ENCODE data around the gene ZMAT5. TPM values are rescaled to one million over a fixed set of nuclear protein-coding genes. Genes with fewer than 3 reads are reported as not detected.

Gene ZMAT5
- total and polyA plus RNA-seq, 3 experiments from 2014 or later, result 24.7 to 46.9 (median 25.2) TPM

DNA sequence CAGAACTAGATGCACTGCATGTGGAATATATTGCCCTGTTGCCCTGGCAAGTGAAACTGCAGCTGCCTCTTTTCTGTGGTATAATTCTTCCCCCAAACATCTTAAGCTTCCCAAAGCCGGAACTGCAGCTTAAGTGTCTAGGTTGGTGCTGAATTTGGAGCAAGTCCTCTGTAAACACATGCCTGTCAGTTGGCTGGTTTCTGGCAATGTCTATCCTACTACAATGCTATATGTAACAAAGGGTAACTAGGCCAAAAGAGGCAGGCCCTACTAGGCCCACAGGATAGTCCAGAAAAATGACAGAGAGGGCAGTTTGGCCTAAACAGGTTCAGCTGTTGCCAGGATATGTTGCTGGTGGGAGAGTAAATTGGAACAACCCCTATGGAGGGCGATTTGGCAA lies 43.4 kb upstream of the ZMAT5 start:
- peak overlapping the region in 2 of 8 donors; percentile 6 to 88 for H3K27ac Mint-ChIP-seq
- Histone ChIP-seq H3K27me3 (ENCODE audit: insufficient read depth, low read length, poor library complexity, severe bottlenecking) (no peaks in the 10 kb centered on the region), H3K36me3 (ENCODE audit: insufficient read depth, low read length) (peaks cover 58% of the 10 kb centered on the region), H3K4me3 (ENCODE audit: low read length) (no peak overlapping the region), H3K4me1 (ENCODE audit: insufficient read depth, low read length) (no peaks in the 10 kb centered on the region), H3K9me3 (ENCODE audit: low read length) (no peaks in the 10 kb centered on the region), H3K27ac (ENCODE audit: low read depth, low read length) (no peak overlapping the region)
- H3K36me3 Mint-ChIP-seq, result peaks cover 6 to 88% (median 28%) of the 10 kb centered on the region in 3 donors
- ChIA-PET POLR2A (no interaction called here), CTCF (no interaction called here)
- no peak overlapping the region for H3K4me3 Mint-ChIP-seq
- H3K27me3 Mint-ChIP-seq, result no peaks in the 10 kb centered on the region
- no peaks in the 10 kb centered on the region for H3K4me1 Mint-ChIP-seq
- no peak for DNase-seq
- H3K9me3 Mint-ChIP-seq, result no peaks in the 10 kb centered on the region

DNA sequence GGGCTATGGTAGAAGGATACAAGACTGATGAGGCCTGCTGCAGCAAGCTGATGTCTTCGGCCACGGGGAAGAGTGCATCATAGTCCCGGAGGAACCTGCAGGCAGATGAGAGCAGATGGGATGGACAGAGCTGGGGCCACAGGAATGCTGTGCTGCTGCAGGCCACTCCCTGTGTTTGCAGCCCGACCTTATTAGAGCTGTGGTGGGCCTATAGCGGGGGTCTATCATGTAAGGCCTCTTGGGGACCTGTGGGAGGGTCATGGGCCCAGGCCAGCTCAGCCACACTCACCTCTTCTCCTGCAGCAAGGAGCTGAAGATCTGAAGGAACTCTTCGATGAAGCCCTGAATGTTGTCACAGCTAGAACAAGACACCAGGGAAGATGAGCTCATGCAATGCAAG lies 39.4 kb upstream of the ZMAT5 start:
- Histone ChIP-seq H3K36me3 (ENCODE audit: insufficient read depth, low read length) (peaks cover 51% of the 10 kb centered on the region), H3K9me3 (ENCODE audit: low read length) (no peaks in the 10 kb centered on the region), H3K27ac (ENCODE audit: low read depth, low read length) (no peak overlapping the region), H3K4me1 (ENCODE audit: insufficient read depth, low read length) (no peaks in the 10 kb centered on the region), H3K27me3 (ENCODE audit: insufficient read depth, low read length, poor library complexity, severe bottlenecking) (no peaks in the 10 kb centered on the region), H3K4me3 (ENCODE audit: low read length) (no peak overlapping the region)
- no peaks in the 10 kb centered on the region for H3K27me3 Mint-ChIP-seq
- no peaks in the 10 kb centered on the region for H3K4me1 Mint-ChIP-seq
- H3K9me3 Mint-ChIP-seq, result no peaks in the 10 kb centered on the region
- peaks cover 10 to 78% (median 26%) of the 10 kb centered on the region in 3 donors for H3K36me3 Mint-ChIP-seq
- POLR2A ChIA-PET, result no interaction called here
- DNase-seq, result no peak
- peak overlapping the region in 1 of 8 donors; percentile 11 for H3K27ac Mint-ChIP-seq
- no peak overlapping the region for H3K4me3 Mint-ChIP-seq
- CTCF ChIA-PET, result no interaction called here

DNA sequence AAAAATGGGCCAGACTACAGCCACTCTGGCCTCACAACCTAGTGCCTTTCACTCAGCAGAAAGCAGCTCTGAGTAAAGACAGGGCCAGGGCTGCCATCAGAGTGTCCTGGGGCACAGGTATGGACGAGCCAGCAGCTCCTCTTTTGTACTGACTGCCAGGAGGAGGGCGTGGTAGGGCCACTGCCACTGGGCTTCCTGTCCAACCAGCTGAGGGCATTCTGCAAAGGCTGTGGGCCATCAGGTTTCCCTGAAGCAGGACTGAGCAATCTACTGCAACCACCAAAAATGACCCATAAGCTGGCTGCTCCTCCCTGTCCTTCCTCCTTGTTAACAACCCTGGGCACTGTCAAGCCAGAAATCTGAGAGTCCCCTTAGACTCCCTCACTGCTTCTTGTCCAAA lies 38.2 kb upstream of the ZMAT5 start:
- peaks cover 10 to 81% (median 26%) of the 10 kb centered on the region in 3 donors for H3K36me3 Mint-ChIP-seq
- H3K4me1 ChIP-seq (ENCODE audit: insufficient read depth, low read length), result no peaks in the 10 kb centered on the region
- no peaks in the 10 kb centered on the region for H3K9me3 ChIP-seq (ENCODE audit: low read length)
- no peaks in the 10 kb centered on the region for H3K27me3 Mint-ChIP-seq
- no peaks in the 10 kb centered on the region for H3K27me3 ChIP-seq (ENCODE audit: insufficient read depth, low read length, poor library complexity, severe bottlenecking)
- H3K4me3 Mint-ChIP-seq, result no peak overlapping the region
- ChIA-PET POLR2A (no interaction called here), CTCF (no interaction called here)
- H3K36me3 ChIP-seq (ENCODE audit: insufficient read depth, low read length), result peaks cover 61% of the 10 kb centered on the region
- no peak for DNase-seq
- no peaks in the 10 kb centered on the region for H3K4me1 Mint-ChIP-seq
- no peak overlapping the region for H3K4me3 ChIP-seq (ENCODE audit: low read length)
- no peak overlapping the region for H3K27ac ChIP-seq (ENCODE audit: low read depth, low read length)
- H3K27ac Mint-ChIP-seq, result no peak overlapping the region
- no peaks in the 10 kb centered on the region for H3K9me3 Mint-ChIP-seq

DNA sequence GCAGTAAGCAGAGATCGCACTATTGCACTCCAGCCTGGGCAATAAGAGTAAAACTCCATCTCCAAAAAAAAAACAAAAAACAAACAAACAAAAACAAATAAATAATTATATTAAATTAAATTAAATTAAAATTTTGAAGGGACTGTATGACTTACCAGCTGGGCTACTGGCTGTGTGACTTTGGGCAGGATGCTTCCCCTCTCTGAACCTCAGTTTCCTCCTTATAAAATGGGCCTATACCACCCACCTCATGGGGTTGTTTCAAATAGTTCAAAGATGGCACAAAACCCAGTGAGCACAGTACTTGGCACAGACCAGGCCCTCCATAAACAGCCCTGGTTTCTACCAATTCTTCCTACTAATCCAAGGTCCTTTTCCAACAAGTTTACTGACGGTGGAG lies 36.4 kb upstream of the ZMAT5 start:
- H3K4me1 Mint-ChIP-seq, result peaks cover 0 to 1% (median 0%) of the 10 kb centered on the region in 3 donors
- CTCF ChIA-PET, result no interaction called here
- no peak overlapping the region for H3K4me3 Mint-ChIP-seq

DNA sequence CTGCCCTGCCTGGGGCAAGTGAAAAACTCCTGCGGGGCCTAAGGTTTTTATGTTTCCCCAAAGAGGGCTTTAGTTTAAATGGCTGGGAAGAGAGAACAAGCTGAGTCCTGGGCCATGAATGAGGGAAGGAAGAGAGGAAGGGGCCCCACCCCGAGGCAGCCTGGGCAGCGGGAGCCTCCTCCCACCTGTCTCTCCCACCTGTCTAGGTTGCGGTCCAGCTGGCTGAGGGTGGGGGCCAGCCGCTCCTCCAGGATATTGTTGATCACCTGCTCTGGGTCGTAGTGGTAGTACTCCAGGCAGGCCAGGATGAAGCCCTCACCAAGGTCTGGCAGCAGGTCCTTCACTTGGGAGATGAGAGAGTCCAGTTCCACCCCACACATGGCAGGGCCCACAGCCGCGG lies 35.0 kb upstream of the ZMAT5 start:
- H3K36me3 ChIP-seq (ENCODE audit: insufficient read depth, low read length), result peaks cover 83% of the 10 kb centered on the region
- Mint-ChIP-seq H3K4me1 (peaks cover 0 to 4% (median 0%) of the 10 kb centered on the region in 3 donors), H3K36me3 (peaks cover 17 to 87% (median 27%) of the 10 kb centered on the region in 3 donors), H3K27me3 (no peaks in the 10 kb centered on the region), H3K9me3 (no peaks in the 10 kb centered on the region), H3K27ac (no peak overlapping the region), H3K4me3 (no peak overlapping the region)
- H3K27ac ChIP-seq (ENCODE audit: low read depth, low read length), result no peak overlapping the region
- ChIA-PET CTCF (no interaction called here), POLR2A (no interaction called here)
- H3K4me3 ChIP-seq (ENCODE audit: low read length), result no peak overlapping the region
- H3K4me1 ChIP-seq (ENCODE audit: insufficient read depth, low read length), result no peaks in the 10 kb centered on the region
- H3K9me3 ChIP-seq (ENCODE audit: low read length), result no peaks in the 10 kb centered on the region
- no peak for DNase-seq
- H3K27me3 ChIP-seq (ENCODE audit: insufficient read depth, low read length, poor library complexity, severe bottlenecking), result no peaks in the 10 kb centered on the region

More for the DNA sequence above, 36.4 kb upstream of the ZMAT5 start:
- no peaks in the 10 kb centered on the region for H3K4me1 ChIP-seq (ENCODE audit: insufficient read depth, low read length)
- no peaks in the 10 kb centered on the region for H3K27me3 ChIP-seq (ENCODE audit: insufficient read depth, low read length, poor library complexity, severe bottlenecking)
- Mint-ChIP-seq H3K27me3 (no peaks in the 10 kb centered on the region), H3K27ac (no peak overlapping the region), H3K36me3 (peaks cover 12 to 89% (median 27%) of the 10 kb centered on the region in 3 donors), H3K9me3 (no peaks in the 10 kb centered on the region)
- no peak overlapping the region for H3K4me3 ChIP-seq (ENCODE audit: low read length)
- no peak for DNase-seq
- peaks cover 79% of the 10 kb centered on the region for H3K36me3 ChIP-seq (ENCODE audit: insufficient read depth, low read length)
- no peak overlapping the region for H3K27ac ChIP-seq (ENCODE audit: low read depth, low read length)
- POLR2A ChIA-PET, result no interaction called here
- H3K9me3 ChIP-seq (ENCODE audit: low read length), result no peaks in the 10 kb centered on the region

DNA sequence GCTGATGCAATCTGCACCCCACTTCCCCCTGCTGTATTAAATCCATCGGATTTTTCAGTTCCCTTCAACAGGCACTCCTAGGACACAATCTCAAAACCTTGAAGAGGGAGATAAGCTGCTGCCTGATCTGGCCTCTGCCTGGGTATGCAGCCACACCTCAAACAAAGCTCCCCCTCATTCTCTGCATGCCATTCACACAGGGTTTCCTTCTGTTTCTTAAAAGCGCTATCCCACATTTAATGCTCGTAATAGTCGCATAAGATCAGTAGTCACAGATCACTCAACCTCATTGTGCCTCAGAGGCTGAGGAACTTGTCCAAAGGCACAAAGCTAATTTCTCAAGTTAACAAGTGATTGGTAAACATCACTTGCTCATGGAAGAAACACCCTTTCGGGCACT lies 34.3 kb upstream of the ZMAT5 start:
- H3K36me3 ChIP-seq (ENCODE audit: insufficient read depth, low read length), result peaks cover 81% of the 10 kb centered on the region
- no peak overlapping the region for H3K4me3 ChIP-seq (ENCODE audit: low read length)
- H3K27me3 Mint-ChIP-seq, result no peaks in the 10 kb centered on the region
- H3K9me3 ChIP-seq (ENCODE audit: low read length), result no peaks in the 10 kb centered on the region
- H3K27ac Mint-ChIP-seq, result peak overlapping the region in 1 of 8 donors; percentile 50
- H3K27me3 ChIP-seq (ENCODE audit: insufficient read depth, low read length, poor library complexity, severe bottlenecking), result no peaks in the 10 kb centered on the region
- peaks cover 0 to 4% (median 0%) of the 10 kb centered on the region in 3 donors for H3K4me1 Mint-ChIP-seq
- ChIA-PET CTCF (no interaction called here), POLR2A (no interaction called here)
- no peak overlapping the region for H3K27ac ChIP-seq (ENCODE audit: low read depth, low read length)
- H3K36me3 Mint-ChIP-seq, result peaks cover 17 to 87% (median 26%) of the 10 kb centered on the region in 3 donors
- no peak overlapping the region for H3K4me3 Mint-ChIP-seq
- no peaks in the 10 kb centered on the region for H3K4me1 ChIP-seq (ENCODE audit: insufficient read depth, low read length)
- no peaks in the 10 kb centered on the region for H3K9me3 Mint-ChIP-seq
- DNase-seq, result no peak

DNA sequence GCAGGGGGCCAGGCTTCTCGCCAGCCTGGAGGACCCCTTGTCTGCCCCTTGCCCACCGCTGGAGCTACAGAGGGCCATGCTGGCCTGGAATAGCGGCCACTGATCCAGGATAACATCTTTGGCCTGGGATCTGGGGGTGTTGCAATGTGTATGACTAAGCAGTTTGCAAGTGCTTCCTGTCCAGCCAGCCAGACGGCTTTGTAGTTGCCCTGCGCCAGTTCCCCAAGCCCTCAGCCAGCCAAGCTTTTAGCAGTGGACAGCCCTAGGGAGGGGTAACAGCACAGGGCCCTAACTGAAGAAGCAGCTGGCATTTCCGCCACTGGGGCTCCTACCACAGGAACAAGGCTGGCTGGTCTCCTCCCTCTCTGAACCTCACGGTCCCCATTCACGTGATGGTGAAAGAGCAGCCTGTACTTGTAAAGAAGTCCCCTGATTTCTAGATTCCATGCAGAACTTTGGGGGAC lies 32.4 kb upstream of the ZMAT5 start:
- no peaks in the 10 kb centered on the region for H3K27me3 Mint-ChIP-seq
- Histone ChIP-seq H3K9me3 (ENCODE audit: low read length) (no peaks in the 10 kb centered on the region), H3K27me3 (ENCODE audit: insufficient read depth, low read length, poor library complexity, severe bottlenecking) (no peaks in the 10 kb centered on the region), H3K27ac (ENCODE audit: low read depth, low read length) (no peak overlapping the region), H3K36me3 (ENCODE audit: insufficient read depth, low read length) (peaks cover 68% of the 10 kb centered on the region), H3K4me1 (ENCODE audit: insufficient read depth, low read length) (no peaks in the 10 kb centered on the region), H3K4me3 (ENCODE audit: low read length) (no peak overlapping the region)
- H3K36me3 Mint-ChIP-seq, result peaks cover 11 to 84% (median 18%) of the 10 kb centered on the region in 3 donors
- H3K4me3 Mint-ChIP-seq, result no peak overlapping the region
- CTCF ChIA-PET, result no interaction called here
- H3K9me3 Mint-ChIP-seq, result no peaks in the 10 kb centered on the region
- POLR2A ChIA-PET, result interaction anchor here (0.5 kb wide), 1 partner anchor 39 kb away, joined by 3 read pairs; no protein-coding TSS in a partner anchor
- no peak for DNase-seq
- peaks cover 0 to 4% (median 0%) of the 10 kb centered on the region in 3 donors for H3K4me1 Mint-ChIP-seq
- H3K27ac Mint-ChIP-seq, result peak overlapping the region in 1 of 8 donors; percentile 37

- H3K9me3 Mint-ChIP-seq, result no peaks in the 10 kb centered on the region
- peaks cover 66% of the 10 kb centered on the region for H3K36me3 ChIP-seq (ENCODE audit: insufficient read depth, low read length)
Observed at GRCh38 chr22:29798801-29799200, 32.0 kb upstream of the ZMAT5 start.

More at GRCh38 chr22:29798801-29799200, 32.0 kb upstream of the ZMAT5 start:
- peak overlapping the region in 4 of 8 donors; percentile 39 to 73 (median 60) for H3K27ac Mint-ChIP-seq
- Histone ChIP-seq H3K4me1 (ENCODE audit: insufficient read depth, low read length) (no peaks in the 10 kb centered on the region), H3K27me3 (ENCODE audit: insufficient read depth, low read length, poor library complexity, severe bottlenecking) (no peaks in the 10 kb centered on the region), H3K4me3 (ENCODE audit: low read length) (no peak overlapping the region), H3K27ac (ENCODE audit: low read depth, low read length) (peak overlapping the region; percentile 47), H3K9me3 (ENCODE audit: low read length) (no peaks in the 10 kb centered on the region)
- peaks cover 11 to 80% (median 18%) of the 10 kb centered on the region in 3 donors for H3K36me3 Mint-ChIP-seq
- CTCF ChIA-PET, result no interaction called here
- DNase-seq, result no peak
- H3K27me3 Mint-ChIP-seq, result no peaks in the 10 kb centered on the region
- peaks cover 0 to 4% (median 0%) of the 10 kb centered on the region in 3 donors for H3K4me1 Mint-ChIP-seq
- POLR2A ChIA-PET, result no interaction called here
- no peak overlapping the region for H3K4me3 Mint-ChIP-seq
